ENCODE results near the gene PDCD1LG2.

DNA sequence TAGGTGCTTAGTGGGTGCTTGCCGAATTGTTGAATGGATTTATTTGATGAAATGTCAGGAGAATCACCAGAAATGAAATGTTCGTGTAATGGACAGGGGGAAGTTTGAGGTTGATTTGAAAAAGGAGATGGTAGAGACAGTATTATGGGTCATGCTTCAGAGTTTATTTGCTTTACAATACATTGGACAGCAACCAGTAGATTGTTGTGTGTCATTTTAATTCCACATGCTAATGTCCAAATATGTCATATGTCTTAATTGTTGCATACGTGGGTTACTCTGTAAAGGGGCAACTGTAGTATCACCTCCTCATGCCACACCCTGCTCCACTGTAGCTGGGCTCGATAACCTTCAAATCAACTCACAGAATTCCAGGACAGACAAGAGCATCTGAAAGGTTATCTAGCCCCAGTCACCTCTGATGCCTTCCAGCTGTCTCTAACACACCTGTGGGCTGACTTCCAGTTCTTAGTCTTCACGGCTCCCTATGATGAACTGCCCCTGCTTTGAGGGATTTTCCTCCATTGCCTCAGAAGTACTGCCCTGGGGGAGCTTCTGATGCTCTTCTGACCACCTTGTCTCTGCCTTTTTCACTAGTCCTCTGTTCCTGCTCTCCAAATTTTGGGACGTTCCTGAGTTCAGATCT, 1.7 kb downstream of the PDCD1LG2 start:
- TF ChIP-seq CTCF (IDR thresholded peaks at IDR 0.05), result no peak
- TF ChIP-seq POLR2A (IDR thresholded peaks at IDR 0.05), result no peak
- TF ChIP-seq POLR2AphosphoS5 (IDR thresholded peaks at IDR 0.05), result no peak
